Right lobe of liver (tissue), 4 donors: ENCODE data around the gene GIMAP6.

Source experiments
- CTCF ChIP-seq, 4 donors: fragments of 200-600 bp in 3 of 4; fragments of 450-650 bp in 1 of 4; IDR thresholded peaks; one replicate each; pipeline versions ENCODE4 v1.5.1 to v1.8.0; 2016 to 2022; ENCODE audit warnings: antibody characterized with exemption in 4 of 4, mild to moderate bottlenecking in 2 of 4
- POLR2A ChIP-seq: fragments of 450-650 bp; IDR thresholded peaks from one replicate; pipeline ENCODE4 v1.6.1; 2017; ENCODE audit warnings: antibody characterized with exemption, mild to moderate bottlenecking
- donor health status: DM: no; HTN: no; CAD: no.
- donor health status: DM: no; HTN: no; CAD: no.
- donor health status: DM: no; HTN: yes; CAD: no.

GRCh38 chr7:150613880-150614279 is 18.3 kb downstream of the GIMAP6 start:
- no peak for TF ChIP-seq CTCF (IDR thresholded peaks at IDR 0.05)
- TF ChIP-seq POLR2A: no peak
